A673 (cell line): ENCODE results near the gene INPP4B. TPM values are rescaled to one million over a fixed set of nuclear protein-coding genes. Genes with fewer than 3 reads are reported as not detected.

Source experiments
- BruUV-seq: library from RNA; stranded (reverse); fragments of 400-500 nt; replicated peaks from 2 replicates; lab custom pipeline; 2021; lab: Mats Ljungman, UMichigan
- CTCF ChIA-PET: fragments of 300-600 bp; sonication (Branson Sonifier 250); formaldehyde crosslinking; loops from one replicate; lab custom pipeline; 2022; ENCODE audit warnings: antibody characterized with exemption; lab: Charles Lee
- POLR2A ChIA-PET: fragments of 300-600 bp; sonication (Branson Sonifier 250); formaldehyde crosslinking; loops from one replicate; lab custom pipeline; 2022; ENCODE audit warnings: antibody characterized with exemption; ENCODE audit not compliant: low non-redundant PET; lab: Charles Lee
- DNase-seq: peaks from one replicate; pipeline ENCODE4 v3.0.0-alpha.2; 2015; ENCODE audit warnings: low spot score
- H3K27ac ChIP-seq: fragments of 200-600 bp; sonication (generic); 2 replicates; pipeline ENCODE4 v1.5.1; 2016; ENCODE audit warnings: mixed run types, low read depth, mild to moderate bottlenecking, mixed read lengths, antibody characterized with exemption, low read length; ENCODE audit not compliant: poor library complexity, severe bottlenecking
- H3K27me3 ChIP-seq: fragments of 200-600 bp; sonication (generic); replicated peaks from 2 replicates; pipeline ENCODE4 v1.6.1; 2017; ENCODE audit warnings: mixed run types, low read depth, mild to moderate bottlenecking, mixed read lengths, antibody characterized with exemption, low read length; ENCODE audit not compliant: insufficient read depth, poor library complexity
- H3K36me3 ChIP-seq: fragments of 200-600 bp; sonication (generic); 2 replicates; pipeline ENCODE4 v1.6.1; 2016; ENCODE audit warnings: mixed run types, mild to moderate bottlenecking, mixed read lengths, antibody characterized with exemption, low read length; ENCODE audit not compliant: insufficient read depth, poor library complexity, severe bottlenecking
- H3K4me1 ChIP-seq: fragments of 200-600 bp; sonication (generic); 2 replicates; pipeline ENCODE4 v1.6.1; 2017; ENCODE audit warnings: mixed run types, mild to moderate bottlenecking, mixed read lengths, antibody characterized with exemption, low read length; ENCODE audit not compliant: insufficient read depth, poor library complexity, severe bottlenecking
- H3K4me3 ChIP-seq: fragments of 200-600 bp; sonication (generic); 2 replicates; pipeline ENCODE4 v1.5.1; 2016; ENCODE audit warnings: low read depth, mixed run types, mild to moderate bottlenecking, mixed read lengths, low read length; ENCODE audit not compliant: poor library complexity, severe bottlenecking
- H3K9me3 ChIP-seq: fragments of 200-600 bp; sonication (generic); 2 replicates; pipeline ENCODE4 v1.6.1; 2016; ENCODE audit warnings: mixed run types, low read depth, mild to moderate bottlenecking, mixed read lengths, antibody characterized with exemption, low read length; ENCODE audit not compliant: poor library complexity, severe bottlenecking
- CTCF ChIP-seq: fragments of 300-800, 200-600 bp; sonication (generic); conservative IDR thresholded peaks from 2 replicates; pipeline ENCODE4 v1.5.1; 2017; ENCODE audit warnings: low read depth, mild to moderate bottlenecking, antibody characterized with exemption, low read length, moderate library complexity, mixed read lengths
- EZH2 ChIP-seq: fragments of 200-600 bp; sonication (generic); IDR thresholded peaks from 2 replicates; pipeline ENCODE4 v1.6.1; 2017; ENCODE audit warnings: borderline replicate concordance, low read depth, mild to moderate bottlenecking, mixed read lengths, antibody characterized with exemption, low read length; ENCODE audit not compliant: poor library complexity, severe bottlenecking
- intact Hi-C: fragments of 100-400 bp; cut with micrococcal nuclease; formaldehyde crosslinking; loops from one replicate; pipeline ENCODE4 v1.10.0; 2022; ENCODE audit not compliant: unreplicated experiment
- total RNA-seq: library from RNA; stranded (reverse); gene quantifications from 2 replicates; pipeline ENCODE4 v1.2.3, GENCODE V29; 2021

Gene INPP4B
- total RNA-seq, 1 experiment from 2014 or later: 13.1 TPM

GRCh38 chr4:142818031-142818430 is 28.1 kb downstream of the INPP4B start:
- no peaks in the 10 kb centered on the region for H3K27me3 ChIP-seq
- no peaks in the 10 kb centered on the region for H3K4me1 ChIP-seq
- no peak overlapping the region for H3K4me3 ChIP-seq
- CTCF ChIA-PET: no interaction called here
- DNase-seq: no peak
- POLR2A ChIA-PET: no interaction called here
- BruUV-seq: no TSS peak
- TF ChIP-seq EZH2 (no peak), CTCF (no peak)
- no peak overlapping the region for H3K27ac ChIP-seq
- no peaks in the 10 kb centered on the region for H3K36me3 ChIP-seq
- no peaks in the 10 kb centered on the region for H3K9me3 ChIP-seq
- intact Hi-C loops: no loop called here

- ChIA-PET CTCF (no interaction called here), POLR2A (no interaction called here)
- DNase-seq: peak; percentile 67
- Histone ChIP-seq H3K27ac (no peak overlapping the region), H3K27me3 (no peaks in the 10 kb centered on the region), H3K36me3 (no peaks in the 10 kb centered on the region), H3K9me3 (no peaks in the 10 kb centered on the region), H3K4me3 (no peak overlapping the region), H3K4me1 (no peaks in the 10 kb centered on the region)
- intact Hi-C loops: no loop called here
- no TSS peak for BruUV-seq
- TF ChIP-seq CTCF (no peak), EZH2 (no peak)
Observed at GRCh38 chr4:142817442-142817841, 28.7 kb downstream of the INPP4B start.

GRCh38 chr4:142815834-142816233 is 30.3 kb downstream of the INPP4B start:
- no TSS peak for BruUV-seq
- no peak overlapping the region for H3K27ac ChIP-seq
- DNase-seq: no peak
- intact Hi-C loops: no loop called here
- H3K27me3 ChIP-seq: no peaks in the 10 kb centered on the region
- no peak for TF ChIP-seq CTCF
- no peak for TF ChIP-seq EZH2
- ChIA-PET CTCF (no interaction called here), POLR2A (no interaction called here)
- H3K4me1 ChIP-seq: no peaks in the 10 kb centered on the region
- no peaks in the 10 kb centered on the region for H3K9me3 ChIP-seq
- H3K36me3 ChIP-seq: no peaks in the 10 kb centered on the region
- no peak overlapping the region for H3K4me3 ChIP-seq
